Endodermal cell (in vitro differentiated cells): Measurements from ENCODE around the gene UNC13A. TPM values are rescaled to one million over a fixed set of nuclear protein-coding genes. Genes with fewer than 3 reads are reported as not detected.

Experiments
- DNase-seq: peaks from one replicate; pipeline ENCODE4 v3.0.0-alpha.2; 2017
- H3K27ac ChIP-seq: 2 replicates; pipeline ENCODE4 v1.5.1; 2013; ENCODE audit warnings: mild to moderate bottlenecking, low read depth, low read length, moderate library complexity
- H3K27me3 ChIP-seq: 2 replicates; pipeline ENCODE4 v1.6.1; 2013; ENCODE audit warnings: mild to moderate bottlenecking, low read length, moderate library complexity; ENCODE audit not compliant: insufficient read depth, control insufficient read depth, poor library complexity, severe bottlenecking
- H3K36me3 ChIP-seq: 2 replicates; pipeline ENCODE4 v1.7.0; 2013; ENCODE audit warnings: mild to moderate bottlenecking, low read length, moderate library complexity; ENCODE audit not compliant: control insufficient read depth, insufficient read depth
- H3K4me1 ChIP-seq: one replicate; pipeline ENCODE4 v1.7.0; 2013; ENCODE audit warnings: low read length; ENCODE audit not compliant: control insufficient read depth, insufficient read depth
- H3K4me3 ChIP-seq: 2 replicates; pipeline ENCODE4 v1.5.1; 2013; ENCODE audit warnings: mild to moderate bottlenecking, low read length, moderate library complexity
- H3K9ac ChIP-seq: 2 replicates; pipeline ENCODE4 v1.6.1; 2013; ENCODE audit warnings: mild to moderate bottlenecking, low read length, moderate library complexity; ENCODE audit not compliant: poor library complexity, severe bottlenecking; ENCODE audit errors: extremely low read depth
- H3K9me3 ChIP-seq: 2 replicates; pipeline ENCODE4 v1.6.1; 2013; ENCODE audit warnings: mild to moderate bottlenecking, low read length, moderate library complexity; ENCODE audit not compliant: control insufficient read depth
- H3K27ac Mint-ChIP-seq: 2 replicates; pipeline ENCODE4 v1.8.0; 2020; ENCODE audit warnings: mixed read lengths
- H3K27me3 Mint-ChIP-seq: 2 replicates; pipeline ENCODE4 v1.8.0; 2021; ENCODE audit warnings: mild to moderate bottlenecking, mixed read lengths; ENCODE audit not compliant: insufficient read depth
- H3K36me3 Mint-ChIP-seq: 2 replicates; pipeline ENCODE4 v1.8.0; 2020; ENCODE audit warnings: low read depth, mixed read lengths
- H3K4me1 Mint-ChIP-seq: 2 replicates; pipeline ENCODE4 v1.8.0; 2020; ENCODE audit warnings: mixed read lengths
- H3K4me3 Mint-ChIP-seq: 2 replicates; pipeline ENCODE4 v1.8.0; 2020; ENCODE audit warnings: mild to moderate bottlenecking, moderate library complexity, mixed read lengths
- H3K9me3 Mint-ChIP-seq: 2 replicates; pipeline ENCODE4 v1.8.0; 2020; ENCODE audit warnings: mild to moderate bottlenecking, mixed read lengths
- CTCF ChIP-seq: fragments of 200-600 bp; sonication (generic); conservative IDR thresholded peaks from 2 replicates; pipeline ENCODE4 v1.5.0; 2021; ENCODE audit warnings: antibody characterized with exemption, mild to moderate bottlenecking
- WGBS, 2 experiments: methylation state at CpG; one replicate each; pipeline versions ENCODE4 v1.1.5 to v1.1.7; 2013; ENCODE audit warnings: missing lambda C conversion rate in 2 of 2, mixed read lengths in 1 of 2; ENCODE audit not compliant: insufficient coverage in 1 of 2, insufficient read length in 1 of 2; 5-methylcytosine and 5-hydroxymethylcytosine counted together
- total RNA-seq, 2 donors: library from RNA; stranded (reverse); fragmentation: NEBNext Ultra II Directional in 1 of 2; extraction: Animal tissue kit (Norgen Biotek cat#: 25700) in 1 of 2; gene quantifications; 2 replicates in 1 of 2; 3 replicates in 1 of 2; pipeline ENCODE4 v1.2.1, GENCODE V29; 2021

Gene UNC13A
- total RNA-seq, 2 donors from 2014 or later = 5.6 to 10.7 TPM

- no peak overlapping the region for H3K27ac Mint-ChIP-seq
Measured at GRCh38 chr19:17627161-17627560, 61.0 kb downstream of the UNC13A start.

GRCh38 chr19:17626456-17627015 lies 61.6 kb downstream of the UNC13A start:
- peaks cover 3% of the 10 kb centered on the region for H3K9me3 Mint-ChIP-seq
- no peak overlapping the region for H3K27ac Mint-ChIP-seq
- H3K27me3 Mint-ChIP-seq = no peaks in the 10 kb centered on the region
- peaks cover 22% of the 10 kb centered on the region for H3K36me3 Mint-ChIP-seq
- no peaks in the 10 kb centered on the region for H3K36me3 ChIP-seq
- TF ChIP-seq CTCF = no peak
- H3K4me3 ChIP-seq = no peak overlapping the region
- no peaks in the 10 kb centered on the region for H3K9me3 ChIP-seq
- no peak overlapping the region for H3K4me3 Mint-ChIP-seq
- DNase-seq = peak; percentile 21
- H3K4me1 Mint-ChIP-seq = no peaks in the 10 kb centered on the region
- H3K4me1 ChIP-seq = no peaks in the 10 kb centered on the region
- H3K27ac ChIP-seq = no peak overlapping the region
- WGBS, 2 experiments = 93 to 98% methylated on average over 5 to 12 of the region's 12 CpGs
- H3K27me3 ChIP-seq = no peaks in the 10 kb centered on the region
- H3K9ac ChIP-seq = no peak overlapping the region

More at GRCh38 chr19:17627161-17627560, 61.0 kb downstream of the UNC13A start:
- Mint-ChIP-seq H3K27me3 (no peaks in the 10 kb centered on the region), H3K4me1 (no peaks in the 10 kb centered on the region), H3K9me3 (no peaks in the 10 kb centered on the region), H3K4me3 (no peak overlapping the region), H3K36me3 (peaks cover 17% of the 10 kb centered on the region)
- WGBS, 2 experiments = 93 to 96% methylated on average over 2 to 3 of the region's 3 CpGs
- no peaks in the 10 kb centered on the region for H3K9me3 ChIP-seq
- no peaks in the 10 kb centered on the region for H3K4me1 ChIP-seq
- no peak for DNase-seq
- no peak for TF ChIP-seq CTCF
- H3K36me3 ChIP-seq = no peaks in the 10 kb centered on the region
- no peak overlapping the region for H3K9ac ChIP-seq
- no peak overlapping the region for H3K27ac ChIP-seq
- no peaks in the 10 kb centered on the region for H3K27me3 ChIP-seq
- no peak overlapping the region for H3K4me3 ChIP-seq

DNA sequence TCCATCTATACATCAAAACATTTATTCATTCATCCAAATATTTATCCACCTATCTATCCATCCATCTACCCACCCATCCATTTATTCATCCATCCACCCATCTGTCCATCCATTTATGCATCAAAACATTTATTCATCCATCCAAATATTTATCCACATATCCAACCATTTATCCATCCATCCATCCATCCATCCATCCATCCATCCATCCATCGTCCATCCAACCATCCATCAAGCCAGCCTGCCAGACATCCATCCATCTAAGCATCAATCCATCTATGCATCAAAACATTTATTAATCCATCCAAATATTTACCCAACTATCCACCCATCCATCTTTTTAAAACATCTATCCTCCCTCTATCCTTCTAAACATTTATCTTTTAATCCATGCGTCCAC lies 62.2 kb downstream of the UNC13A start:
- Histone ChIP-seq H3K27ac (no peak overlapping the region), H3K36me3 (no peaks in the 10 kb centered on the region), H3K4me1 (no peaks in the 10 kb centered on the region), H3K27me3 (no peaks in the 10 kb centered on the region), H3K9me3 (no peaks in the 10 kb centered on the region), H3K4me3 (no peak overlapping the region), H3K9ac (no peak overlapping the region)
- Mint-ChIP-seq H3K36me3 (peaks cover 26% of the 10 kb centered on the region), H3K27me3 (no peaks in the 10 kb centered on the region), H3K4me3 (no peak overlapping the region), H3K9me3 (peaks cover 4% of the 10 kb centered on the region), H3K4me1 (no peaks in the 10 kb centered on the region), H3K27ac (no peak overlapping the region)
- TF ChIP-seq CTCF = no peak
- no peak for DNase-seq
- WGBS, 2 experiments = 93 to 100% methylated on average over 2 of the region's 2 CpGs
